Superior temporal gyrus (tissue), 1 donor: Measurements from ENCODE around the gene RAPSN.

ENCODE experiments used
- DNase-seq: peaks from one replicate; pipeline ENCODE4 v3.0.0-alpha.2; 2016; ENCODE audit errors: extremely low spot score

RAPSN gene

GRCh38 chr11:47448566-47449427 lies at the start of gene RAPSN:
RAPSN (minus strand) TSS chr11:47449136; CDS start chr11:47448964, 172 bp downstream.
- no peak for DNase-seq

DNA sequence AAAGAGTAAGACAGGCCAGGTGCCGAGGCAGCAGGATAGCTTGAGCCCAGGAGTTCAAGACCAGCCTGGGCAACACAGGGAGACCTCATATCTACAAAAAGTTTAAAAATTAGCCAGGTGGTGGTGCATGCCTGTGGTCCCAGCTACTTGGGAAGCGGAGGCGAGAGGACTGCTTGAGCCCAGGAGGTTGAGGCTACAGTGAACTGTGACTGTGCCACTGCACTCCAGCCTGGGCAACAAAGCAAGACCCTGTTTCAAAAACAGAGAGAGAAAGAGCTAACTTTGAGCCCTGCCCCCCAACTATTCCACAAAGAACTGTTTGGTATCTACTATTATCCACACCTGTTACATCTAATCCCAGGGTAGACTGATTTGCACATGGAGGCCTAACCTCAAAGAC lies 49.2 kb upstream of the RAPSN start:
- no peak for DNase-seq

DNA sequence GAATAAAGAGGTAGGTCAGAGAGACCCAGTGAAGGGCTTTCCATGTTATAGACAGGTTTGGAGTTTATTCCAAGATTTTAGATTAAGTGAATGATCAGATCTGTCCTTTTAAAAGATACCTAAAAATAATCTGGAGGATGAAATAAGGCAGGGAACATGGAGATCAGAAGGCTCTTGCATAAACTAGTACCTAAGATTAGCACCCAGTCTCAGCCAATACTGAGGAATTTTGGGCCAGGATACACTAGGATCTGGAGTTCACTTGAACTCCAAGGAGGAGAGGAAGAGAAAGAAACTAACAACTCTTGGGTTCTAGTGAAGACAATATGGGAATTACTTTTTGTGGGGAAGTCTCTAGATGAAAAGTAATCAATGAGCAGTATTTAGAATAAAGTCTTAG lies 47.9 kb upstream of the RAPSN start:
- DNase-seq: no peak

- DNase-seq: no peak
These were observed 46.9 kb upstream of the RAPSN start for GRCh38 chr11:47495856-47496217.

- no peak for DNase-seq
These were observed 46.3 kb upstream of the RAPSN start for GRCh38 chr11:47495011-47495855.

DNA sequence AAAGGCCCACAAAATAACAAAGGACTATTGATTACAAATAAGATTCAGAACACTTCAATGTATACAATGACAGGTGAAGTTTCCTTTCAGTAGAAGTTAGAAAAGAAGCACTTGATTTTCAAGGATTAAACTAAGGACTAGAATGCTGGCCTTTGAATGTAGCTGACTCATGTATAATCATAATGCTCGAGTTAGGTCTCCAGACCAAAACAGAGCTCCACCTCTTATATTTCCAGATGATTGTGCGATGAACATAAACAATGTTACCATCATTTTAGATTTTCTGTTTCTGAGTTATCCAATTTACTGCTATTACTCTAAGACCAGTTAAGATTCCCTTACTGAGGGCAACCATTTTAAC lies 40.4 kb upstream of the RAPSN start:
- DNase-seq: no peak

DNA sequence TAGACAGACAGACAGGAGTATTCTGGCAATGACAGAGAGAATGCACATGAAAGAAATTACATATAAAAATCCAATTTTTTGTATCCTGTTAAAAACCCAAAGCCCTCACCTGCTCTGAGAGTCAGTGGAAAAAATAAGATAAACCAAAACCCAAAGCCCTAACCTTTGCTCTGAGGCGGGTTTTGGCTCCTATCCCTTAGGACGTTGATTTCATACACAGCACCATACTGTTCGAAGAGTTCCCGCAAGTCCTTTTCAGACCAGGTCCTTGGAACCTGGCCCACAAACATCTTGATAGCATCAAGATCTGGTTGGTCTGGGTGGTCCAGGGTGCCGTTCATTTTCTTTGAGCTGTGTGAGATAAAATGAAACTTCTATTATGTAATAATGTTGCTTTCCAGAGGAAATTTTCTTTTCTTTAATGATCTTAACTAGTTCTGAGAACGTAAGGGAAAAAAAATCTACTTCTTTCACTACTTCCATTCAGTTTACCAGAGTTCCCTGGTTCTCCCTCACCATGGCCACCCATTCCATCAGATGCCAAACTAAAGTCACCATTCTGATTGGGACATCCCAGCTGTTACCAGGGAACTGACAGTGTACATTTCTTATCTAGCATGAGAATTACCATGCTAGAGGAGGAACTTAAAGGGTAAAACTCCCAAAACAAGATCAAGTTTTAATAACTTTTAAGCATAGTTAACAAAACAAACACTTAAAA lies 39.9 kb upstream of the RAPSN start:
- no peak for DNase-seq

- DNase-seq: no peak
These were observed 39.2 kb upstream of the RAPSN start for GRCh38 chr11:47488111-47488510.

DNA sequence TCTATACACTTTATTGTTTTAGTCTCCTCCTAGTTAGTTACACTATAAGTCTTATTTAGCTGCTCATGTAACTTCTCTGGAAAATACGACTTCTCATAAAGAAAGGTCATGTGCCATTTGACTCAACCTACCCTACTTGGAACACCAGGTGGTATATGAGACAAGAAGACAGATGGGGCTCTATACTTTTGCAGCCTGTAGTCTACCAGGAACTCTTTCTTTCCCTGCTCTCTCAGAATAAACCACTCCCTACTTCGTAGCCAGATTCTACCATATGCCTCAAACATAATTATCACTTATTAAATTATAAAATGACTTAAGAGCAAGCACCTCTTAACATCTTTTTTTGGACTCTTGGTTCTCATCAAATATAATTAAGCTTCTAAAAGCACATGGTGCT lies 38.5 kb upstream of the RAPSN start:
- no peak for DNase-seq

GRCh38 chr11:47485107-47485506 lies 36.2 kb upstream of the RAPSN start:
- no peak for DNase-seq

DNA sequence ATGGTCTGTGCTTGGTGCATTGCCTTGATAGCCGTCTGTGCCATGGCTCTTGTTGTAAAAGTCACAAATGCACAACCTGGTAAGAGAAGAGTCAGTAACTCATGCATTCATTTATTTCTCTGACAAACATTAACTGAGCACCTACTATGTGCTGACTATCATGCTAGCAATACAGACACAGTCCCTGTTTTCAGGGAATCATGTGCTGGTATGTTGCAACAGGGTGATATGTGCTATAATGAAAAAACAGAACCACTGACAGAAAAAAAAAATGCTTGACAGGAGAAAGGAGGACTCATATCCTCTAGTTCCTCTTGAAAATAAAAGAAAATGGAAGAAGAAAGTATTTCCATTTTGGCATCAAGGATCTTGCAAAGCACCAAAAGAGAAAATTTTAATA lies 34.5 kb upstream of the RAPSN start:
- DNase-seq: no peak

DNA sequence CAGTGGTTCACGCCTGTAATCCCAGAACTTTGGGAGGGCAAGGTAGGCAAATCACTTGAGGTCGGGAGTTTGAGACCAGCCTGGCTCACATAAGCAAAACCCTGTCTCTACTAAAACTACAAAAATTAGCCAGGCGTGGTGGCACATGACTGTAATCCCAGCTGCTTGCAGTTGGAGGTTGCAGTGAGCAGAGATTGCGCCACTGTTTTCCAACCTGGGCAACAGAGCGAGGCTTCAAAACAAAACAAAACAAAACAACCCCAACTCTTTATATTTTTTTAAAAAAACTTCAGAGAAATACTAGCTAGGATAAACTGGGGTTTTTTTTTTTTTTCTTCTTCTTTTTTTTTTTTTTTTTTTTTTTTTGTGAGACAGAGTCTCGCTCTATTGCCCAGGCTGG lies 31.8 kb upstream of the RAPSN start:
- no peak for DNase-seq

GRCh38 chr11:47478651-47479329 lies 29.9 kb upstream of the RAPSN start:
- DNase-seq: no peak

GRCh38 chr11:47477753-47478152 lies 28.8 kb upstream of the RAPSN start:
- no peak for DNase-seq

GRCh38 chr11:47477323-47477722 lies 28.4 kb upstream of the RAPSN start:
- peak; percentile 27 for DNase-seq

DNA sequence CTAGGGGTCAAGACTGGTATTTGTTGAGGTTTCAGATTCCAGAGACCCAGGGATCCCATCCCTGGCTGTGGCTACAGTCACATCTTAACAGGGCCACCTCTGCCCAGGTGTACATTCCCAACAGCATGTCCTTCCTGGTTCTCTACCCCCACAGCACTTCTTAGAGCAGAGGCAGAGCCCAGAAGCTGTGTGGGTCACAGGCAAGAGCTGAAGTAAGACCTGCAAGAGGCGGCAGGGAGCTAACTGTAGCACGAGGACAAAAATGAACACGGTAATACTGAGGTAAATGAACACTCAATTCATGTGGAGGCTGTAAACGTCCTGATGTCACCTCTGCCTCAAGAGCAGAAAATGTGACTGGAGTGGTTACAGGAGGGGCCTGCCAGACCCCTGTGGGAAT lies 21.7 kb upstream of the RAPSN start:
- DNase-seq: no peak

DNA sequence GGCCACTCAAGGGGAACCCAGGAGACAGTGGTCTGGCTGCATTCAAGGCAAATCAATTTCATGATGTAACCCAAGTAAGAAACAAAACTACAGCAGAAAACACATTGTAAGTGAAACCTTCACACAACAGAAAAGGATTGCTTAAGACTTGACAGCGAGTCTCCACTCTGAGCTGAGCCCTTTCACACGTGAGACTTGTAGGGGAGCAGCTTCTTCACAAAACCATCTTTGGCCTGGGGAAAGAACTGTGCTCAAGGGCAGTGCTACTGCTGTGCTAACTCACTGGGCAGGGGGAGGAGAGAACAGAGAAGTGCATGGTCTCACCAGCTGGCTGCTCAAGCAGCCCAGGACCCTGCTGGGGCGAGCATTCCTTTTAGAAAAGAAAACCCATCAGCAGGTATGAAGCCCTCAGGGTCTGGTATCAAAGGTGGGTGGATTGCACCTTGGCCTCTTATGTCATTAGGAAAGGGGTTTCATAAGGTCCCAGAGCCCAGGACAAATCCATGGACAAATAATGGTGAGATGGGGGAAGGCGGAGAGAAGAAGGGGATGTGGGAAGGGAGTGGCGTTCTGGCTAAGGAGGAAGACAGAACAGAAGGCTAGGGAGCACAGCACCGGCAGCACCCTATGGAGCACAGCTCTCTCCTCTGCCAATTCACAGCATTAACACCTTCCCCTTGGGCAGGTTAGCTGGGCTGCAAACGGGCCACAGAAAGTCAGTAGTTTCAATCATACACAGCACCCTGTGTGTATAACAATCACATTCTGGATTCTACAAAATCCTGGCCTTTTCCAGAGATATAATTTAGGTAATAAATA lies 20.6 kb upstream of the RAPSN start:
- DNase-seq: peak; percentile 49

DNA sequence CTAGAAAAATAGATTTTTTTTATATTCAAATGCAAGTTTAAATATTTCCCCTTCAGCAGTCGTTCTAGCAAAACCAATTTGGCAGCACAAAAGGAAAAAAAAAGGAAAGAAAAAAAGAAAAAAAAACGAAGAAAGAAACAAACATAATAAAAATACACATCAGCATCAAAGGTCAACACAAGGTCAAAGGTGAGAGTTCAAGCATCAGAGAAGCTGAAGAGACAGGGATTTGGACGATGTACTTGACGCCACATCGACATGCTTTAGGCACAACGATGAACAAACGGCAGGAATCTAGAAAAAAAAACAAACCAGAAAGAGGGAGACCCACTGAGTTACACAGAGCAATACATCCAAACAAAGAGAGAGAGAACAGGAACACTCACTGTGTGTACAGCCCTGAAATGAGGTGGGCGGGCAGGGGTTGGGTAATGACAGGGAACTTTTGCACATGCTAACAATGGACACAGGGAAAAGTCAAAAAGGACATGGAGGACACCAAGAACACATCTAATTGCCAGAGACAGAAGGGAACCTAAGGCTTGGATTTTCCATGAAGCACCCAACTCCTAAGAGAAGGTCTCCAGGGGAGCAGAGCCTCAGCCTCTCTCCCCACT lies 19.8 kb upstream of the RAPSN start:
- no peak for DNase-seq

- DNase-seq: no peak
These were observed 18.4 kb upstream of the RAPSN start for GRCh38 chr11:47467357-47467756.

DNA sequence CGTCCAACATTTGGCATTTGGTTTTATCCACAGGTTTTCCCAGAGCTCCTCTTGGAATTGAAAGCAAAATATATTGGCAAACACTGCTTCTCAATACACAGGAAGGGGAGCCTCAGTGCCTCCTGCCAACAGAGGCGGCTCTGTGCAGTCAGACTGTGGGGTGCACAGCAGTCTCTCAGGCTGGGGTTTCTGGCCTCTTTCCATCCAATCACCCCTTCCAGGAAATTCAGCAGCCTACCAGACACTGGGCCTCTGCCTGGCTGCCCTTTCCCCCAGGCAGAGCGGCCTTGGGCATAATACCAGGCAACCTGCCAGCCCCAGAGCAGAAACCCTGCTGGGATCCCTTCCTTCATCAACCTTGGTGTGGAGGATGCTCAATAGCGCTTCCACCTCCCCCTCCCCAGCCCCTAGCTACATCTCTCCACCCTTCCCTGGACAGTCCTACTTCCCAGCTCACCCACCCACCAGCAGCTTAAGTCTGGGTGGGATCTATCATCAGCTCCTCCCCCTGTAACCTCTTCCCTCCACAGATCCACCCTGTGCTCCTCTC lies 17.8 kb upstream of the RAPSN start:
- DNase-seq: peak; percentile 78
